Measurements from ENCODE around the gene TMEM115.

Gene TMEM115

DNA sequence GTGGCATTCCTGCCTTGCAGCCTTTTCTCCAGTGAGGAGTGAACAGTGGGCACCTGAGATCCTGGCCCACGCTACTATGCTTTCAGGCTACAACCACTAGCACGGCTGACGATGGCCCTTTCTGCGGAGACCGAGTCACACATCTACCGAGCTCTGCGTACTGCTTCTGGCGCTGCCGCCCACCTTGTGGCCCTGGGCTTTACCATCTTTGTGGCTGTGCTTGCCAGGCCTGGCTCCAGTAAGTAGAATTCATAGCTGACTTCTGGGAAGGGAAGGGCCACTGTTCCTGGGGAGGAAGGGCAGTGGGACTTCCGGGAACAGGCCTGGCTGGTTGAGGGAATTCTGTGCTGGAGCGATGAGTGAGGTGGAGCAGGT lies 8.0 kb downstream of the TMEM115 start:
- no peak for DNase-seq

DNA sequence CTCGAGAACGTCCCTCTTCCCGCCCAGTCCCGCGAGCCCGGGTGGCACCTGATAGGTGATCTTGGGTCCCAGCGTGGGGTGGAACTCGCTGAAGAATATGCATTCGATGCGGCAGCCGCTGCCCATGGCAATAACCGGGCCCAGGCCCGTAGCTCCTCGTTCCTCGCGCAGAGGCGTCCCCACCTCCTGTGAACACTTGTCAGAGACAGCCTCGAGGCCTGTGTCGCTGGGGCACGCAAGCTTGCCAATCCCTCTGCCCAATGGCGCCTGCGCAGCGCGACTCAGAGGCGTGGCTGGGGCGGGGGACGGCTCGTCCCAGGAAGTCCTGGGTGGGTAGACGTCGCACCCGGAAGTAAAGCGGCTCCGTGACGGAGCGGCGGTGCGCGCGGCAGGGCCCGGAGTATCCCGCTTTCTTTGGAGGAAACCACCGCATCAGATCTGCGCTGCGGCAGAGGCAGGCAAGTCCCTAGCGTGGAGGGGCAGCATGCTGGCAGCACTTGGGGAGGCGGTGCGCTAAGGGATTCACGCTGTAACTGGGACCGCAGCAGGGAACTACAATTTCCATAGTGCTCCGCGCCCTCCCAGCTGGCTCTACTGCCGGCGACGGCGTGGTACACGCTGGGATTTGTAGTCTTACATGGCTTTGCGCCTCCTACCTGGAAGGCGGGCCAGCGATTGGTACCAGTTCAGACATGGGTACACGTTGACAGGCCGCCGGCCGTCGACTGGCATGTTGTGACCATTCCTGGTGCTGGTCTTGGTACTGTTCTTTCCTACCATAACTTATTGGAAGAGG lies 8.6 kb downstream of the TMEM115 start, which contains the start of the genes CYB561D2 and NPRL2:
TSS of gene CYB561D2 (plus strand) at position 336 of the 796 bp plus-strand sequence. CDS start 572 bp downstream, outside the sequence.
TSS of gene NPRL2 (minus strand) at position 249 of the 796 bp plus-strand sequence. CDS start at position 126, 123 bp downstream.
- DNase-seq = peak; percentile 75

DNA sequence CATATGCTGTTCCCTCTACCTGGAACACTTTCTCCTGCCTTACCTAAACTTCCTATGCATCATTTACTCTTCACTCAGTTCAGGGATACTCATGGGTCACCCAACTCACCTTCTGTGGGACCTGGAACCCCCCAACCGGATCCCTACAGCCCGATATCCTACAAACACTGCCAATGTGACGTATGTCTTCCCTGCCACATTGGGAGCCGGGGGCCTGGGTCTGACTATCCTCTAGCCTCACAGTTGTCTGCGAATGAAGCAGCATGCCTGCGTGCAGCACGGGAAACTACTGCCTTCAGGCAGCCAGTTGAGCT lies 9.2 kb downstream of the TMEM115 start:
- no peak for DNase-seq

DNA sequence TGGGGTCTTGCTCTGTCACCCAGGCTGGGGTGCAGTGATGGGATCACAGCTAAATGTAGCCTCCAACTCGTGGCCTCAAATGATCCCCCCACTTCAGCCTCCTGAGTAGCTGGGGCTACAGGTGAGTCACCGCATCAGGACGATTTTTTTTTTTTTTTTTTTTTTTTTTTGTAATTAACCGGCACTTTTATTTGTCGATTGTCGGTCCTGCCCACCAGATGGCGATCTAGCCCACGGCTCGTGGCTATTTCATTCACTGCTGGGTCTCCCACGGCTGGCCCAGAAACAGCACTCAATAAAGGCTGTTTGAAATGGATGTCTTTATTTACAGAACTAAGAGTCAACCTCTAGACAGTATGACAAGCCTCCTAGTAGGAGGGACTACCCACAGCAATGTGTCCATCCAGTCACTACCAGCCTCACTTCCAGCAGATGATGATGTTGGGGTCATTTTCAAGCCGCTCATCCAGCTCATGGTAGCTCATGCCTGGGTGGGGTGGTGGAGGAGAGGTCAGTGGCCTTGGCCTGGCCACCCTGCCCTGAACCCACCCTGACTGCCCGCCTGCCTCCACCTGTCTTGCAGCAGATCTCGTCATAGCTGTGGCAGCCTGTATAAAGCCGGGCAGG lies 12.0 kb downstream of the TMEM115 start:
- DNase-seq = peak; percentile 42

DNA sequence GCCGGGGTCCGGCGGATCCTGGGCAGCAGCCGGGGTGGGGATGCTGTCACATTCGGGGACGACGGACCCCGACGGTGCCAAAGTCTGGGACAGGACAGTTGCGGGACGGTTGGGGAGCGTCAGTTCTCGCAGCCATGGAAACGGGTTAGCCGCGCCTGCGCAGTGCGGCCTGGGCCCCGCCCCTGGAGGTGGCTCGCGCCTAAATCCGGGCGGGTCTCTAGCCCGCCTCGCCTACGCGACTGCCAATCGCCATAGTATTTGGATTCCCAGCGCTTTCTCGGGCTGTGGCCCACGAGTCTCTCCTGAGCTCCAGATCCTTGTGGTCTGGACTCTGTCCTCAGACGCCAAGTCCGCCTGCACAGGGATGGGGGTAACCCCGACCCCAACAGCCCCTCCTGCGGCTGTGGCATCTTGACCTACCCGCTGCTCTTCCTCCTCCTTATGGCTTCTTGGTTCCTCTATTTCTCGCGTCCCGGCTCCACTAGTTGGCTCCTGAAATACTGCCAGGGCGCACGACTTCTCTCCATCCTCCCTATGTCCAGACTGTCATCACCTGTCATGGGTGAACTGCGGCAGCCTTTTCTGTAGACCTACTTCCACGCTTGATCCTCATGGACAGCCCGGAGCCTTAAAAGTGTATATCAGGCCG lies 13.6 kb downstream of the TMEM115 start, which contains the start of gene ZMYND10:
TSS of gene ZMYND10 (minus strand) at position 147 of the 649 bp plus-strand sequence. CDS start 153 bp downstream, outside the sequence.
- no peak for DNase-seq

DNA sequence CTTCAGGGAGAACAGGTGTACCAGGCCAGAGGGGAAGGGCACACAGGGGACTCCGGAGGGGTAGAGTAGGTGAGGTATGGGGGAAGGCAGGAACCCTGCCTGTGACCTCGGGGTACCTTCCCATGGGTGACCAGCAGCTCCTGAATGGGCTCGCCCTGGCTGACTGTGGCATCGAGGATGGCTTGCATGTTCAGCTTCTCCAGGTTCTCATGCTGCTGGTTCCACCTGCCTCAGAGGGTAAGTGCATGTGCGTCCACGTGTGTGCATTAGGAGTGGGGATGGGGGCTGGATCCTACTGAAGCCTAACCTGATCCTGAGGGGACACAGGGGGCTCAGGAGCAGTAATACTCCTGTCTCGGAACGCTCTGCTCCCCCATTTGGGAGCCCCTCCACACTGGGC lies 14.3 kb downstream of the TMEM115 start:
- no peak for DNase-seq

DNA sequence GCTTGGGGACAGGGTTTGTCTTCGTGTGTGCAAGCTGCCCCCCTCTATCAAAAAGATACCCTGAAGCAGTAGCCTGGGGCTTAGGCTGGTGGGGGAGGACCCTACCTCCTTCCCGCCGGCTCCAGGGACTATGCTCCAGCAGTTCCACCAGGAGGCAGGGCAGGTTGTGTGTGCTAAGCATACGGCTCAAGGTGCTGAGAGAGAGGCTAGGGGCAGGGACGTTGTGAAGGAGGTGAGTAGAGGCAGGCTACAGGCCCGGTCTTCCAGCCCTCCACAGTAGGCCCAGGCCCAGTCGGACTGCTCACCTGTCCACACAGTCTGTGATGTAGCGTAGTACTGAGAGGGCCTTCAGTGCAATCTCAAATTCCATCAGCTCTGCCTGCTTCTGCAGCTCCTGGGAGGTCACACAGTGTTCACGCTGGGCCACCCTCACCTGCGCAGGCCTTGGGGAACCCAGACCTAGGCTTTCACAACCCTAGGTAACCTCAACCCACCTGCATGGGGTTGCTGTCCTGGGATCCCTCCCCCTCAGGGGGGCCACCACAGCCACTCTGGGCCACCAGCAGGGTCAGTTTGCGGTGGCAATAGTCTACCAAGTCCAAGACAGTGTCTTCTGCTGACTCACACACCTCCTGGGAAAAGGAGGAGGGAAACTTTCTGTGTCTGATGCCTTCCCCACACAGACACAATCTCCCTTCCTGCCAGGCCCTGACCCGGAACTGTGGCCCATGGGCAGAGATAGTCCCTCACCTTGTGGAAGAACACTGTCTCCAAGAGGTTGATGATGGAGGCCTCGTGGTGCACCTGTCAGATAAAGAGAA lies 16.3 kb downstream of the TMEM115 start:
- DNase-seq = no peak

DNA sequence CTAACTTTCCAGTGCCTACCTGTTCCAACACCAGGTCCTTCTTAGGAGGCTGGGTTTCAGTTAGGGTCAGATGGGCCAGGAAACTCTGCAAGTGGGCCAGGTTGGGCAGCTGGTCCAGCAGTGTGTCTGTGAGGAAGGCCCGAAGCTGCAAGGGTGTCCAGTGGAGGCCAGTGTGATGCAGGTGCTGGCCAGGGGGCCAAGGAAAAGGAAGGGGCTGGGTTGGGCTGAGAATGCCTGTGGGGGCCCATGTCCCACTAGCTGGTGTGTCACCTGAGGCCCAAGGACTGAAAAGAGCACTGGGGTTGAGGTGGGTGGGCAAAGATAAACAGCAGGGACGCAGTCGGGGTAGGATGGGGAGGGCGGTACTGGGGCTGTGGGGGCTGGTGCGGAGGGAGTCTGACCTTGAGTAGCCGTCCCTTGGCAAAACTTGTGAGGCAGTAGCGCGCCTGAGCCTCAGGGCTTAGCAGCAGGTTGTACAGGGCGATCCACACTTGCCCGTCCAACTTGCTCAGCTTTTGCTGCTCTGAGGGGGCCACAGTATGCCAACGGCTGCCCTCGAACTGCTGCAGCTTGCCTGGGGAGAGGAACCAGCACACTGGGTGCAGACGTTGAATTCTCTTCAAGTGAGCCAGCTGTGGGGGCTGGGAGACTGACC lies 17.2 kb downstream of the TMEM115 start:
- no peak for DNase-seq

DNA sequence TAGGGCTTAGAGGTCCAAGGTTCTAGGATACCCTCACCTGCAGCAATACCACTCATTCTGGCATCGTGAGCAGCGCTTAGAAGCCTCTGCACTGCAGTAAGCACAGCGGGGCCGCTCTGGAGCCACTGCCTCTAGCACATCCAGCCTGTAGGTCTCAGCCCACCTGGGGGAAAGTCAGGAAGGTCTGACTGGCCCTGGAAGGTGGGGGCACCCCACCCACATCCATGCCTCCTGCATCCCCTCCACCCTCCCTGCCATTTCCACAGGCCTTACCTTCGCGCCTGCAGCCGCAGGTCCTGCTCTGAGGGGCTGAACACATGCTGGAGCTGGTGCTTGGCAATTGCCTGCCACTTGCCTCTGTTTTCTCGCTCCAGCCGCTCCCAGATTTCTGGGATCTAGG lies 17.8 kb downstream of the TMEM115 start:
- DNase-seq = no peak

DNA sequence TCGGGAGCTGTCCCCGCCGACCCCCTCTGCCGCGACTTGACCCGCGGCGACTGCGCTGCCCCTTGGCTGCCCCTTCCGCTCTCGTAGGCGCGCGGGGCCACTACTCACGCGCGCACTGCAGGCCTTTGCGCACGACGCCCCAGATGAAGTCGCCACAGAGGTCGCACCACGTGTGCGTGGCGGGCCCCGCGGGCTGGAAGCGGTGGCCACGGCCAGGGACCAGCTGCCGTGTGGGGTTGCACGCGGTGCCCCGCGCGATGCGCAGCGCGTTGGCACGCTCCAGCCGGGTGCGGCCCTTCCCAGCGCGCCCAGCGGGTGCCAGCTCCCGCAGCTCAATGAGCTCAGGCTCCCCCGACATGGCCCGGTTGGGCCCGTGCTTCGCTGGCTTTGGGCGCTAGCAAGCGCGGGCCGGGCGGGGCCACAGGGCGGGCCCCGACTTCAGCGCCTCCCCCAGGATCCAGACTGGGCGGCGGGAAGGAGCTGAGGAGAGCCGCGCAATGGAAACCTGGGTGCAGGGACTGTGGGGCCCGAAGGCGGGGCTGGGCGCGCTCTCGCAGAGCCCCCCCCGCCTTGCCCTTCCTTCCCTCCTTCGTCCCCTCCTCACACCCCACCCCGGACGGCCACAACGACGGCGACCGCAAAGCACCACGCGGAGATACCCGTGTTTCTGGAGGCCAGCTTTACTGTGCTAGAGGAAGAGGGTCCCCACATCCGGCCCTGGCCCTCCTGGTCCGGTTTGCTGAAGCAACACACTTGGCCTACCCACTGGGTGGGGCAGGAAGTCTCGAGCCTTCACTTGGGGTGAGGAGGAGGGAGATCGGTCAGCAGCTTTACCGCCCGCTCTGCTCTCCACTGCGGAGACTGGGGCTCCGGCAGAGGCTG lies 18.6 kb downstream of the TMEM115 start, which contains the start of gene RASSF1:
TSS of gene RASSF1 (minus strand) at position 389 of the 882 bp plus-strand sequence. CDS start at position 358, 31 bp downstream.
- DNase-seq = no peak

DNA sequence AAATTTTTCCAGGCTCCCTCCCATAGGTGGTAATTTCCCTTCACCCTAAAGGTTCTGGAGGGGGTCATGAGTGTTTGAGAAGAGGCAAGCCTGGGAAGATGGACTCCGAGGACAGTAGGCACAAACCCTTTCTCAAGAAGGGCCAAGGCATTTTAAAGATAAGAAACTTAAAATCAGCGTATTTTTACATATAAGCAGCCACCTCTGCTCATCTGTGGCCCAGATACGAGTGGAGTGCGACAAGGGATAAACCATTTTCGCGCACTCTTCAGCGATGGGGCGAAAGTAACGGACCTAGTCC lies 19.2 kb downstream of the TMEM115 start:
- DNase-seq = no peak

DNA sequence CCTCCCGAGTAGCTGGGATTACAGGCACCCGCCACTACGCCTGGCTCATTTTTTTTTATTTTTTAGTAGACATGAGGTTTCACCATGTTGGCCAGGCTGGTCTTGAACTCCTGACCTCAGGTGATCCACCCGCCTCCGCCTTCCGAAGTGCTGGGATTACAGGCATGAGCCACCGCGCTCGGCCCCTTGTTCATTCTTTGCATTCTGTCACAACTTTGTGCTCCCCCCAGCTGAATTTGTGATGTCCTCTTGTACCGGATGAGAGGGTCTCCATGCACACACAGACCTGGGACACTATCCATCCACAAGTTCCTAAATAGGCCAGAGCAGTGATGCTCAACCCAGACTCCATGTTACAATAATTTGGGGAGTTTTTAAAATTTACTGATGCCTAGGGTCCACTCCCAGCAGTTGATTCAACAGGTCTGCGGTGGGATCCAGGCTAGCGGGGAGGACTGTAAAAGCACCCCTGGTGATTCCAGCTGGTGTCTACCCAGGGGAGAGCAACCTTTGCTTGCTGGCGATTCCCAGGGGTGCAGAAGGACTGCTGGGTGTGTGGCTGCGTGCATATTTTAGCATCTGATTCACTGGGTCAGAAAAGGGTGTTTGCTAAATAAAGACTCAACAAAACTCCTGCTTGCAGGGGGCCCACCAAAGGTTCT lies 19.7 kb downstream of the TMEM115 start:
- no peak for DNase-seq

DNA sequence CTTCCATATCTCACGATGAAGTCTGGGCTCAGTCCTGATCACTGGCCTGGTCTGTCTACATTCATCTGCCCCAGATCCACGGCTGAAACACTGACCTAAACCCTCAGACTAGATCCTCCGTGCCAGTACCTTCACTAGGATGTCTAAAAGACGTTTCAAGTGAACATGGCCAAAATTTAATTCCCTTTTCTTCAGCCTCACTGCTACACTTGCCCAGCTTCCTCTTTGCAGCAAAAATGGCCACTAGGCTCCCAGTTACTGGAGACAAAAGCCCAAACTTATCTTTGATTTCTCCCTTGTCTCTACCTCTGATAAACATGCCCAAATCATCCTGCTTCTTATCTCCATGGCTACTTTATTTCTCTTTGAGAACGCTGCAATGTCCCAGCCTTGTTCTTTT lies 20.4 kb downstream of the TMEM115 start:
- no peak for DNase-seq

DNA sequence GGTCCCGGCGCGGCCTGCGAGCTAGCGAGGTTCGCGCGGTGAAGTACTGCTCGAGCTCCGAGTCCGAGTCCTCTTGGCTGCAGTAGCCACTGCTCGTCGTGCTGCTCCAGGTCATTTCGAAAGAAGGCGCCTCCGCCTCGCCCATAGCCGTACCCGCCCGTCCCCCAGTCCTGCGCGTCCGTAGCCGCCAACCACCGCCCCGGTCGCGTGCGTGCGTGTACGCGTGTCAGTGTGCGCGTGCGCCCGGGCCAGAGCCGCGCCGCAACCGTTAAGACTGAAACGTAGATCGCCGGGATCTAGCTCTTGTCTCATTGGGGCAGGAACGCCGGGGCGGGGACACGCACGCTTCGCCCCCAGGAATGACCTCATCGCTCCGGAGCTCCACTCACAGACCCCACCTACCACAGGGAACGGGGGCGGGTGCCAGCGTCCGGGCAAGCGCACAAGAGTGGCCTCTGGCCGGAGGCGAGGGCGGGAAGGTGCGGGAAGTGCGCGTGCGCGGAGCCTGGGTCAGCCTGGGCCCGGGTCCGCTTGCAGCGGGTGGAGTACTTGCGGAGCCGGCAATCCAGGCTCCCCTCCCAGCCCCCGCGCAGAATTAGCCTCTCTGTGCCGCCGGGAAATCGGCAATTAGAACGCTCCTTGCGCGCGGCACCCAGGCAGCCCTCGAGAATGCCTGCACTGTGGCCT lies 22.0 kb downstream of the TMEM115 start:
- peak; percentile 90 for DNase-seq

DNA sequence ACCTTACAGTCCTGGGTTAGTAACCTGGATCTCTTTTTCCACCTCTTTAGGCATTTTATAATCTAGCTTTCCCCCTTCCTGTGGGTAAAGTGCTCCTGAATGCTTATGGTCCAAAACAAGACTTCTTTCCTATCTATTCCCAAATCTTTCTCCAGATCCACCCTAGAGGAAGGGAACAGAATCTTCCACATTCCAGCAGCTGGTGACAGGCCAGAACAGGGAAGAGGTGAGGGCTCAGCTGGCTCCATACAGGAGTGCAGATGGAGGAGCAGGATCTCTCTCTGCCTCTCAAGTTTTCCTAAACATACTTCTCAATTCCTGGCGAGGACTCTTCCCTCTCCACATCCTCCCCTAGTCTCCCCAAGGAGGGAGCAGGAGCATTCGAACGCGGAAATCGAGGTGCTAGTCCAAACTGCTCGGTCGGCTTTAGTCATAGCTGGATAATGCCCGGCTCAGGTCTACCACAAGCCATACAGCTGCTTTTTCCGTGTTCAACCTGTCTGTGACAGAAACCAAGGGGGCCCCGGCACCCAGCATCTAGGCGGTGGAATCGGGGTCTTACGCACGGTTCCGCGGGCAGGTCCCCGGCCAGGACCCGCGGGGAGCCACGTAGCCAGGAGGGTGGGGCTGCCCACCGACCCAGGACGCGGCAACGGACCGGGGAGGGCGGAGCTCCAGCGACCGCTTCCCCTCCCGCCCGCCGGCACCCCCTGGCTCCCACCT lies 22.7 kb downstream of the TMEM115 start:
- no peak for DNase-seq

DNA sequence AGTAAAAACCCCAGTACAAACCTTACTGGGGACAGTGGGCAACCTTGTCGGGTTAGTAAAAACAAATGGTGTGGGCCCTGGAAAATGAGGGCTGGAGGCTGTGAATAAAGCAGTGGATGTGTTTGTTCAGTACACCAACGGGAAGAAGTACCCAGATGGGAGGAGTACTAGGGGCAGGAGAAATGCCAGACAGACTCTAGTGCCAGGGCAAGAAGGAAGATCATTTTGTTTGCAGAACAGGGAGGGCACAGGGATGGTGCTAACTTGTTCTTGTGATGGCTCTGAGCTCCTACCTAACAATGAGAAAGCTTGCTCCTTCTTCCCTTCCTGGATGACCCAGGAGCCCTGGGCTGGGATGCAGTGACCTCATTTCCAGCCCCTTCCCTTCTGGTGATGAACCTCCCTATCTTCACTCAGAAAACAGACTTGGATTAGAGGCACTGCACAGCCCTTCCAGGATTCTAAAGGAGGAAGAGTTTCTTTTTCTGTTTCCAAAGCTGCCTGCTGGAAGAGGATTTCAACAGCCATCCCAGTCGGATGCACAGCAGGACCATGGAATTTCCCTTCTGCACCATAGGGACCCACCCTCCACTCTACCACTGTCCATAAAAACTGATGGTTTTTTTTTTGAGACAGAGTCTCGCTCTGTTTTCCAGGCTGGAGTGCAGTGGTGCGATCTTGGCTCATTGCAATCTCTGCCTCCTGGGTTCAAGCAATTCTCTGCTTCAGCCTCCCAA lies 24.8 kb downstream of the TMEM115 start:
- DNase-seq = no peak

DNA sequence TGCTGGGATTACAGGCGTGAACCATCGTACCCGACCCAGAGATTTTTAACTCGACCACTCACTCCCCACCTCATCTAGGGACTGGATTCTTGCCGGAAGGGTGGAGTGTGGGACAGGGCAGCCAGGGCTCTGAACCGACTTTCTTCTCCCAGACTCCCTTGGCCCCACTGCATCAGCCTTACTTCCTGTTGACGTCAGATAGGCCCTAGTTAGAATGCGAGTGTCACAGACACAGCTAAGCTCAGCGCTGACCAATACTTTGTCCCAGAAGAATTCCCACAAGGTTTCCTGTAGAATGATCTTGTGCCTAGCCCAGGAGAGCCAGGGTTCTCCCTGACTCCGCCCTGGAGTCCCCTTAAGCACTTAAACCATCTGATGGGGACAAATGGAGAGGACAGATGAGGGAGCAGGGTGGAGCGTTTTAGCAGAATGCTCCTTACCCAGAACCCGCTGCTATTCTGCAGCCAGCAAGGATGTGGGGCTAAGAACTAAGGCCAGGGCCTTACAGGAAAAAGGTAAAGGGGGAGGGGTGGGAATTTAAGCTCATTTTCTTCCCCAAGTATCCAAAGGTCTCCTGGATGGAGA lies 25.5 kb downstream of the TMEM115 start:
- DNase-seq = no peak

DNA sequence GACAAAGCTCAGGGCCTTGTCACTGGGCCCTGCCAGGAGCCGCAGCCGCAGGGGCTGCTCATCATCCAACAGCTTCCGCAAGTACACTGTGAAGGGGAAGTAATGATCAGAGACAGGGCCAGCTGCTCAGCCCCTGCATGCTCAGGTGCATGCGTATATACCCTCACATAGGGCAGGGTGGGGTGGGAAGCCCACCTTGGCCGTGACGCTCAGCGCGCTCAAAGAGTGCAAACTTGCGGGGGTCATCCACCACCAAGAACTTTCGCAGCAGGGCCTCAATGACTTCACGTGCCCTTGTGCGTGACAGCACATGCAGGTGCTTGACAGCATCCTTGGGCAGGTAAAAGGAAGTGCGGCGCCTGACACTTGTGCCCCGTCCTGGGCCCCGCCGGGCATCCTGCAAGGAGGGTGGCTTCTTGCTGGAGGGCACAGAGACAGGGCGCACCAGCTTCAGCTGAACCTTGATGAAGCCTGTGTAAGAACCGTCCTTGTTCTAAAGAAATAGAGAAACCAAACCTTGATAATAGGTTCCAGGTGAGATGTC lies 27.9 kb downstream of the TMEM115 start:
- DNase-seq = no peak

All from DMS79 (cell line).